KMS-11 (cell line): ENCODE measurements around the gene DIP2C.
"Not testable (repeated sequence)": the region's sequence is repeated elsewhere in the genome, so short reads cannot be mapped to it uniquely, and the experiment has no call there.

ENCODE experiments used
- H2AFZ ChIP-seq: fragments of 200-600 bp; sonication (generic); 2 replicates; pipeline ENCODE4 v1.6.1; 2016; ENCODE audit warnings: antibody characterized with exemption, mixed run types, low read depth
- H3K27ac ChIP-seq: fragments of 200-600 bp; sonication (generic); 2 replicates; pipeline ENCODE4 v1.6.1; 2016; ENCODE audit warnings: mild to moderate bottlenecking, mixed run types
- H3K27me3 ChIP-seq: fragments of 200-600 bp; sonication (generic); 2 replicates; pipeline ENCODE4 v1.6.1; 2017; ENCODE audit warnings: mild to moderate bottlenecking, low read depth, mixed run types, moderate library complexity; ENCODE audit not compliant: insufficient read depth
- H3K36me3 ChIP-seq: fragments of 200-600 bp; sonication (generic); 2 replicates; pipeline ENCODE4 v1.6.1; 2017; ENCODE audit warnings: mild to moderate bottlenecking, mixed run types; ENCODE audit not compliant: insufficient read depth
- H3K4me1 ChIP-seq: fragments of 200-600 bp; sonication (generic); 2 replicates; pipeline ENCODE4 v1.6.1; 2016; ENCODE audit warnings: mild to moderate bottlenecking, low read depth, mixed run types; ENCODE audit not compliant: poor library complexity, severe bottlenecking
- H3K4me2 ChIP-seq: fragments of 200-600 bp; sonication (generic); 2 replicates; pipeline ENCODE4 v1.7.0; 2016; ENCODE audit warnings: mild to moderate bottlenecking, mixed run types
- H3K4me3 ChIP-seq: fragments of 200-600 bp; sonication (generic); IDR thresholded peaks from 2 replicates; pipeline ENCODE4 v1.6.1; 2017; ENCODE audit warnings: low read depth, low read length, mixed read lengths; ENCODE audit not compliant: insufficient read depth
- H3K79me2 ChIP-seq: fragments of 200-600 bp; sonication (generic); 2 replicates; pipeline ENCODE4 v1.6.1; 2016; ENCODE audit warnings: low read depth, mixed run types; ENCODE audit not compliant: insufficient read depth
- H3K9ac ChIP-seq: fragments of 200-600 bp; sonication (generic); 2 replicates; pipeline ENCODE4 v1.6.1; 2016; ENCODE audit warnings: mild to moderate bottlenecking, mixed run types
- H4K20me1 ChIP-seq: fragments of 200-600 bp; sonication (generic); 2 replicates; pipeline ENCODE4 v1.6.1; 2016; ENCODE audit warnings: mild to moderate bottlenecking, mixed run types; ENCODE audit not compliant: insufficient read depth
- CTCF ChIP-seq: fragments of 200-600 bp; sonication (generic); conservative IDR thresholded peaks from 2 replicates; pipeline ENCODE4 v1.6.1; 2017; ENCODE audit warnings: low read depth, mild to moderate bottlenecking, antibody characterized with exemption, low read length, moderate library complexity, mixed read lengths

DIP2C gene

GRCh38 chr10:395665-396064, 293.8 kb downstream of the DIP2C start:
- H3K4me2 ChIP-seq = no peak overlapping the region
- no peak overlapping the region for H3K9ac ChIP-seq
- no peak for TF ChIP-seq CTCF
- no peaks in the 10 kb centered on the region for H4K20me1 ChIP-seq
- no peak overlapping the region for H2AFZ ChIP-seq
- no peaks in the 10 kb centered on the region for H3K36me3 ChIP-seq
- no peak overlapping the region for H3K4me3 ChIP-seq
- H3K79me2 ChIP-seq = no peaks in the 10 kb centered on the region
- H3K27me3 ChIP-seq = no peaks in the 10 kb centered on the region
- H3K4me1 ChIP-seq = no peaks in the 10 kb centered on the region
- H3K27ac ChIP-seq = no peak overlapping the region

- H3K4me1 ChIP-seq, H3K27me3 ChIP-seq, H3K4me3 ChIP-seq, H3K27ac ChIP-seq, H3K36me3 ChIP-seq, H3K79me2 ChIP-seq, H3K9ac ChIP-seq, H4K20me1 ChIP-seq, H3K4me2 ChIP-seq, H2AFZ ChIP-seq: not testable (repeated sequence)
These were observed 294.9 kb downstream of the DIP2C start for GRCh38 chr10:394439-395101.

- Histone ChIP-seq H3K27ac (no peak overlapping the region), H2AFZ (no peak overlapping the region), H3K4me2 (no peak overlapping the region), H3K9ac (no peak overlapping the region), H3K4me1 (no peaks in the 10 kb centered on the region), H3K79me2 (no peaks in the 10 kb centered on the region), H3K4me3 (no peak overlapping the region), H3K36me3 (peaks cover 7% of the 10 kb centered on the region; the same call in 1 of the 2 replicates), H3K27me3 (no peaks in the 10 kb centered on the region), H4K20me1 (no peaks in the 10 kb centered on the region)
- no peak for TF ChIP-seq CTCF
These were observed 295.6 kb downstream of the DIP2C start for GRCh38 chr10:393787-394438.

- H3K27me3 ChIP-seq = no peaks in the 10 kb centered on the region
- no peaks in the 10 kb centered on the region for H3K79me2 ChIP-seq
- no peak overlapping the region for H3K4me2 ChIP-seq
- H3K36me3 ChIP-seq = peaks cover 7% of the 10 kb centered on the region; the same call in 1 of the 2 replicates
- no peaks in the 10 kb centered on the region for H4K20me1 ChIP-seq
- H3K9ac ChIP-seq = no peak overlapping the region
- no peak for TF ChIP-seq CTCF
- no peak overlapping the region for H2AFZ ChIP-seq
- H3K4me3 ChIP-seq = no peak overlapping the region
- H3K27ac ChIP-seq = no peak overlapping the region
- H3K4me1 ChIP-seq = no peaks in the 10 kb centered on the region
These were observed 296.2 kb downstream of the DIP2C start for GRCh38 chr10:393106-393745.

- Histone ChIP-seq H3K4me1 (no peaks in the 10 kb centered on the region), H3K4me2 (no peak overlapping the region), H3K36me3 (peaks cover 7% of the 10 kb centered on the region; the same call in 1 of the 2 replicates), H4K20me1 (no peaks in the 10 kb centered on the region), H3K27me3 (no peaks in the 10 kb centered on the region), H3K27ac (no peak overlapping the region), H3K9ac (no peak overlapping the region), H3K4me3 (no peak overlapping the region), H2AFZ (no peak overlapping the region), H3K79me2 (no peaks in the 10 kb centered on the region)
- TF ChIP-seq CTCF = no peak
These were observed 296.8 kb downstream of the DIP2C start for GRCh38 chr10:392705-393037.
